HepG2 (cell line): ENCODE results near the gene KCNQ5.

Source experiments
- ATF7 ChIP-seq, 2 experiments: fragments of 450-650 bp in 1 of 2; sonication (generic) in 1 of 2; formaldehyde crosslinking in 1 of 2; IDR thresholded peaks; 2 replicates each; pipeline versions ENCODE4 v1.4.0 to v1.6.1; 2016 to 2020; ENCODE audit warnings: antibody characterized with exemption in 1 of 2, mild to moderate bottlenecking in 1 of 2, missing genetic modification reagents in 1 of 2
- HOXA9 ChIP-seq: sonication (generic); formaldehyde crosslinking; IDR thresholded peaks from 2 replicates; pipeline ENCODE4 v1.8.1; 2022; ENCODE audit warnings: missing genetic modification reagents, mild to moderate bottlenecking, moderate library complexity, borderline replicate concordance
- MXD3 ChIP-seq: IDR thresholded peaks from 2 replicates; pipeline ENCODE4 v1.6.1; 2016; ENCODE audit warnings: mild to moderate bottlenecking, missing biosample characterization, missing genetic modification reagents
- POLR2AphosphoS5 ChIP-seq: IDR thresholded peaks from 2 replicates; pipeline ENCODE4 v1.6.1; 2012; ENCODE audit warnings: low read depth, low read length

GRCh38 chr6:73107016-73107415 is 485.2 kb downstream of the KCNQ5 start:
- TF ChIP-seq POLR2AphosphoS5: no peak
- no peak for TF ChIP-seq HOXA9 (CRISPR knock-in tag)
- TF ChIP-seq ATF7 (IDR thresholded peaks at IDR 0.05): no peak
- no peak for TF ChIP-seq ATF7 (CRISPR knock-in tag; IDR thresholded peaks at IDR 0.05)
- no peak for TF ChIP-seq MXD3 (CRISPR knock-in tag)
